Fibroblast of mammary gland (primary cell): ENCODE data around the gene USP9Y.
"Not testable (repeated sequence)": the region's sequence is repeated elsewhere in the genome, so short reads cannot be mapped to it uniquely, and the experiment has no call there.

Experiments used
- DNase-seq: peaks from one replicate; pipeline ENCODE4 v3.0.0-alpha.2; 2010; ENCODE audit warnings: low read depth
- H3K4me3 ChIP-seq: 2 replicates; pipeline ENCODE4 v1.5.1; 2011; ENCODE audit warnings: low read depth, mild to moderate bottlenecking, low read length, moderate library complexity; ENCODE audit not compliant: control insufficient read depth
- TF ChIP-seq, protein P1 (sequence below): conservative IDR thresholded peaks from 2 replicates; pipeline ENCODE4 v1.5.1; 2011; ENCODE audit warnings: low read depth, low read length, inconsistent platforms; ENCODE audit not compliant: control insufficient read depth, insufficient read depth

Gene USP9Y, protein sequence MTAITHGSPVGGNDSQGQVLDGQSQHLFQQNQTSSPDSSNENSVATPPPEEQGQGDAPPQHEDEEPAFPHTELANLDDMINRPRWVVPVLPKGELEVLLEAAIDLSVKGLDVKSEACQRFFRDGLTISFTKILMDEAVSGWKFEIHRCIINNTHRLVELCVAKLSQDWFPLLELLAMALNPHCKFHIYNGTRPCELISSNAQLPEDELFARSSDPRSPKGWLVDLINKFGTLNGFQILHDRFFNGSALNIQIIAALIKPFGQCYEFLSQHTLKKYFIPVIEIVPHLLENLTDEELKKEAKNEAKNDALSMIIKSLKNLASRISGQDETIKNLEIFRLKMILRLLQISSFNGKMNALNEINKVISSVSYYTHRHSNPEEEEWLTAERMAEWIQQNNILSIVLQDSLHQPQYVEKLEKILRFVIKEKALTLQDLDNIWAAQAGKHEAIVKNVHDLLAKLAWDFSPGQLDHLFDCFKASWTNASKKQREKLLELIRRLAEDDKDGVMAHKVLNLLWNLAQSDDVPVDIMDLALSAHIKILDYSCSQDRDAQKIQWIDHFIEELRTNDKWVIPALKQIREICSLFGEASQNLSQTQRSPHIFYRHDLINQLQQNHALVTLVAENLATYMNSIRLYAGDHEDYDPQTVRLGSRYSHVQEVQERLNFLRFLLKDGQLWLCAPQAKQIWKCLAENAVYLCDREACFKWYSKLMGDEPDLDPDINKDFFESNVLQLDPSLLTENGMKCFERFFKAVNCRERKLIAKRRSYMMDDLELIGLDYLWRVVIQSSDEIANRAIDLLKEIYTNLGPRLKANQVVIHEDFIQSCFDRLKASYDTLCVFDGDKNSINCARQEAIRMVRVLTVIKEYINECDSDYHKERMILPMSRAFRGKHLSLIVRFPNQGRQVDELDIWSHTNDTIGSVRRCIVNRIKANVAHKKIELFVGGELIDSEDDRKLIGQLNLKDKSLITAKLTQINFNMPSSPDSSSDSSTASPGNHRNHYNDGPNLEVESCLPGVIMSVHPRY (N-terminal part only)

DNA sequence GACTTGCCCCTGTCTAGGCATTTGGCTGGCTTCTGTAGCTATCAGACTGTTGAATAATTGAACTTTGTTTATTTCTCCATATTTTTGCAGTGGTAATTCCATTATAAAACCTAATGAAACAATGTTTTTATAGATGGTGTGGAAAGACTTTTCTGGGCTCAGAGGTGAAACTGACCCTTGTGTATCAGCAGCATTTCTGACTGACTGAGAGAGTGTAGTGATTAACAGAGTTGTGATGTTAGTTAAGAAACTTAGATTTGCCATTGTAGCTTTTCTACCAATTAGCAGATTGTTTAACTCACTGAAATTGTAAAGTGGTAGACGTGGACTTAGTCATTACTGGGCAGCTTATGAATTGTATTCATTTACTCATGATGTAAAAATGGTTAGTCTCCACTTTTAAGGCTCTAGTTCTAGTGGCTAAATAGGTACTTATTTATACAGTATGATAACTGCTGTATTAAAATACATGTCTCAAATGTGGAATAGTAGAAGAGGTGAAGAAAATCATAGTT, at the start of gene USP9Y:
USP9Y (plus strand) TSS at position 51 of the 515 bp plus-strand sequence. CDS start 8,217 bp downstream, outside the sequence.
- H3K4me3 ChIP-seq, result no peak within 1 kb of the TSS
- no peak for DNase-seq
- TF ChIP-seq, protein P1, sequence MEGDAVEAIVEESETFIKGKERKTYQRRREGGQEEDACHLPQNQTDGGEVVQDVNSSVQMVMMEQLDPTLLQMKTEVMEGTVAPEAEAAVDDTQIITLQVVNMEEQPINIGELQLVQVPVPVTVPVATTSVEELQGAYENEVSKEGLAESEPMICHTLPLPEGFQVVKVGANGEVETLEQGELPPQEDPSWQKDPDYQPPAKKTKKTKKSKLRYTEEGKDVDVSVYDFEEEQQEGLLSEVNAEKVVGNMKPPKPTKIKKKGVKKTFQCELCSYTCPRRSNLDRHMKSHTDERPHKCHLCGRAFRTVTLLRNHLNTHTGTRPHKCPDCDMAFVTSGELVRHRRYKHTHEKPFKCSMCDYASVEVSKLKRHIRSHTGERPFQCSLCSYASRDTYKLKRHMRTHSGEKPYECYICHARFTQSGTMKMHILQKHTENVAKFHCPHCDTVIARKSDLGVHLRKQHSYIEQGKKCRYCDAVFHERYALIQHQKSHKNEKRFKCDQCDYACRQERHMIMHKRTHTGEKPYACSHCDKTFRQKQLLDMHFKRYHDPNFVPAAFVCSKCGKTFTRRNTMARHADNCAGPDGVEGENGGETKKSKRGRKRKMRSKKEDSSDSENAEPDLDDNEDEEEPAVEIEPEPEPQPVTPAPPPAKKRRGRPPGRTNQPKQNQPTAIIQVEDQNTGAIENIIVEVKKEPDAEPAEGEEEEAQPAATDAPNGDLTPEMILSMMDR, result no peak

DNA sequence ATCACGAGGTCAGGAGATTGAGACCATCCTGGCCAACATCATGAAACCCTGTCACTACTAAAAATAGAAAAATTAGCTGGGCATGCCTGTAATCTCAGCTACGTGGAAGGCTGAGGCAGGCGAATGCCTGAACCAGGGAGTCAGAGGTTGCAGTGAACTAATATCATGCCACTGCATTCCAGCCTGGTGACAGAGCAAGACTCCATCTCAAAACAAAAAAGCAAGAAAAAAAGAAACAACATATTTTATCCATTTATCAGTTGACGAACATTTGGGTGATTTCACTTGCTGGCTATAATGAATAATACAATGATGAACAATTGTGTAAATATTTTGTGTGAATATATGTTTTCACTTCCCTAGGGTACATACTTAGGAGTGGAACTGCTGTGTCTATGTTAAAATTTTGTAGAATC, 49.4 kb upstream of the USP9Y start:
- TF ChIP-seq, protein P1, result no peak
- no peak for DNase-seq
- no peak overlapping the region for H3K4me3 ChIP-seq

DNA sequence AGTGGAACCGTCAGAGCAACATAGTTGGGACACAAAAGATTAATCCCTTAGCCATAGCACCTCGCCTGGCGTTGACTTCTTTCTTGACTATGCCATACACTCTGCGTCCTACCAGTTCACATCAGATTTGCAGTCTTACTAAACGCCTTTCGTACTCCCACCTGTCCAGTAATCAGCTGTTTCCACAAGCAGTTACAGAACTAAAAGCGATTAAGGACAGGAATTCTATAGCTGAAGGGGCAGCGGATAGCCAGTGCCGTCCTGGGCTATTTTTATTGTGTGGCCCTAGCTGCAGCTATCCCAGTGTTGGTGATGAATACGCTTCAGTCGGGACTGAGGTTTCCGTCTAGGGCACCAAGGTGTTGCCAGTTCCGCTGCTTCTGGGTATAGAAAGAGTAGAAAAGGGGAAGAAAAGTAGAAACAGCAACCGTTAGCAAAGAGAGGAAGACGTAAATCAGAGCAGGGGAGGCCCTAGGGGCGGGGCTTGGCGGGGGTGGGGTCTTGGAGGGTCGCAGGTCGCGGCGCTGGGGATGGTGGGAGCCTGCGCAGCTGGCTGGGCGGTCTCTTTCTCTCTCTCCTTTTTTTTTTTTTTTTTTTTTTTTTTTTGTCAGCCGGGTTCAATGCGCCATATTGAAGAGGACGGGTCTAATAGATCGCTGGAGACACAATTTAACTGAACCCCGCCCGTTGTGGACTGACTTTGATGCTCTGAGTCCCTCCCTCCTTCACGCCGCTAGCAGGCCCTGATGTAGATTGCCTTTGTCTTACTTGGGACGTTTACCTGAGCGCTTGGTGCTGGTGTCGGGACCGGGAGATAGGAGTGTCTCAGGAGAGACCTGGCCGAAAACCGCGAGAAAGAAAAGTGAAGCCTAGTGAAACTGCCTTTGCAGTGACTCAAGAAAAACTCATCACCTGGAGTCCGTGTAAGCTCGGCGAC, 39.0 kb upstream of the USP9Y start:
- TF ChIP-seq, protein P1, result no peak
- no peak overlapping the region for H3K4me3 ChIP-seq
- DNase-seq, result no peak

DNA sequence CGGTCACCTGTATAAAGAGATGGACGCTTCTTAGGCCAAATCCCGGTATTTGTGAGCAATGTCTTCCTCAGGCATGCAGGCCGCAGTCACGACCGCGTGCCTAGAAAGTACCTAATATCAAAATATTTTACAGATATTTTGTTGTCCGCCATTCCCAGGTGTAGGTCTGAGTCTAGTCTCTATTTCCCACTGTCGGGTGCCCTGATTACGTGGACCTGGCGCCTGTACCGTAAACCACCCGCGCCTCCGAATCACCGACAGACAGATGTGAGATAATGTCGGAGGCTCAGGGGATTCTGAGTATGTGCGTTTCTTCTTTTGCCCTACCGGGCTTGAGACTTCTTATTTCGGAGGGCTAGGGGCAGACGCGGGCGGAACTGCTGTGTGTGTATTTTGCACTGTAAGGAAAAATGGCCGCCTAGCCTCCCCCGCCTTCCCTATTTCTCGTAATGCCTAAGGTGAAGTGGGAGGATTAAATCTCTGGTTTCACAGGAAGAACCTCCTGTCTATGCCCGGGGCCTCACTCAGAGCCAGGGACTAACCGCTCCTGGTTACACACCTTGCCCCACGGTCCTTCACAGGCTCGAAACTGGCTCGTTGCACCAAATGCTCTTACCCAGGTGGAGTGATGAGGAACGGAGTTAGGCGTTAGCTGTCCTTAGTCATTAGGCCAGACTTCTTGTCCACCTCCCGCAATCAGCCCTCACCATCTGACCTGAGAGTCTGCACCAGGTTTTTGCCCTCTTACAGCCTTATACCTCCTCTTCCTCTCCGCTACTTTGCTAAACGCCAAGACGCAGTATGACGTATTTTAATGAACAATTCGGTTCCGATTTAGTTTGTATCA, 38.1 kb upstream of the USP9Y start:
- H3K4me3 ChIP-seq, result no peak overlapping the region
- TF ChIP-seq, protein P1, result no peak
- no peak for DNase-seq

DNA sequence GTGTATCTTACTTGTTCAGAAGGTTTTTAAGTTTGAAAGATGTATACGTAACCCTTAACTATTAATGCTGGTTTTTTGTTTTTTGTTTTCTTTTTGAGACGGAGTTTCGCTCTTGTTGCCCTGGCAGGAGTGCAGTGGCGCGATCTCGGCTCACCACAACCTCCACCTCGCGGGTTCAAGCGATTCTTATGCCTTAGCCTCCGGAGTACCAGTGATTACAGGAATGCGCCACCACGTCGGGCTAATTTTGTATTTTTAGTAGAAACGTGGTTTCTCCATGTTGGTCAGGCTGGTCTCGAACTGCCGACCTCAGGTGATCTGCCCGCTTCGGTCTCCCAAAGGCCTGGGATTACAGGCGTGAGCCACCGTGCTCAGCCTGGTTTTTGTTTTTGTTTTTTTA, 37.2 kb upstream of the USP9Y start:
- DNase-seq, H3K4me3 ChIP-seq: not testable (repeated sequence)

DNA sequence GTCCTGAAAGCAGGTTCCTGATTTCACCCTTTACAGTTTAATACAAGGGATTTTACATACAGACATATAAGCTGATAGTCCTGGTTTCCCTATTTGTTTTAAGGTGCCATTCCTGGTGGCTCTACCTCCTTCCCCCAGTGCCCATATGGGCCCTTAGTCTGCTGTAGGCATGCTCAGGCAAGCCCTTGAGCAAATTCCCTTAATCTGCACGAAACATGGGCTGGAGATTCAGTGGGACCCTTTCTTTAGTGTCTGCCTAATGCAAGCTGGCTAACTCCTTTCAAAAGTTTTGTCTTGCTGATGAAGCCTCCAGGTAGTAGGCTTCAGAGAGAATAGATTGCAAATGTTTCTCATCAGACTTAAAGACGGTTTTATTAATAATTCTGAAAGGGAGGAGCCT, 22.9 kb upstream of the USP9Y start:
- no peak for DNase-seq
- H3K4me3 ChIP-seq, result no peak overlapping the region
- TF ChIP-seq, protein P1, result no peak
